ENCODE results near the gene RBM18. TPM values are rescaled to one million over a fixed set of nuclear protein-coding genes. Genes with fewer than 3 reads are reported as not detected.

The RBM18 gene
- total and polyA plus RNA-seq, 2 donors from 2014 or later = 17.5 to 18.5 TPM

DNA sequence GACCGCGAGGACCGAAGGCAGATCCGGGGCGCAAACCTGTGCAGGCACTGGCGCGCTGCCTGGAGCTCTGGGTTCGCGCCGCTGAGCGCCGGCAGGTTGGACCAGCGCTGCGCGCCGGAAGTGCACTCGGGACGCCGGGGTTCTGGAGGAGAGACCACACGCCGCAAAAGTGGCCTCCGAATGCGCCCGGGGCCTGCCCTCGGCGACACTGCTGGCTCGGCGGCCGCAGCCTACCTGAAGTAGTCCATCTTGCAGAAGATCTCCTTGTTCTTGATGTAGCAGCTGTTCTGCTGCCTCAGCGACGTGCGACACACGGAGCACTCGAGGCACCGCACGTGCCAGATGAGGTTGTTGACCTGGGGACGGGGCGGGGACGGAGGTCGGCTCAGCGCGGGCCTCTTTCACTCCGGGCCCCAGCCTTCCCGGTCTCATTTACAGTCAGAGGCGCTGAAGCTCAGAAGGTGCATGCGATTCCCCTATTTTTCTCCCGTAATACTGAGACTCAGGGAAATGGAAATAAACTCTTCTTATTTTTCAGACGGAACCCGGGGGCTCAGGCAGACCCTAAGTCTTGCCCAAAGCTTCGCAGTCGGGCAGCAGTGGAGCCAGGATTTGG is 38.4 kb downstream of the RBM18 start:
- intact Hi-C loops (cut with DNase I) = no loop called here
- Histone ChIP-seq H3K27ac (ENCODE audit: low read depth in 2 of 2, low read length in 2 of 2) (no peak overlapping the region), H3K4me3 (ENCODE audit: low read length in 3 of 3) (peak overlapping the region in 1 of 3 donors; percentile 22), H3K9me3 (ENCODE audit: control insufficient read depth in 2 of 3, insufficient read depth in 1 of 3, low read length in 3 of 3) (no peaks in the 10 kb centered on the region), H3K4me1 (ENCODE audit: control insufficient read depth in 2 of 3, insufficient read depth in 2 of 3, low read depth in 1 of 3, low read length in 3 of 3) (peaks cover 0 to 5% (median 0%) of the 10 kb centered on the region in 3 donors), H3K9ac (ENCODE audit: low read length in 3 of 3) (no peak overlapping the region), H3K36me3 (ENCODE audit: control insufficient read depth in 2 of 3, insufficient read depth in 3 of 3, low read length in 3 of 3) (no peaks in the 10 kb centered on the region), H3K27me3 (ENCODE audit: control insufficient read depth, insufficient read depth, low read length) (peaks cover 70% of the 10 kb centered on the region)
- FAIRE-seq (no peak), DNase-seq (peak in 2 of 5 donors; percentile 32 to 72)
- TF ChIP-seq, protein P1, sequence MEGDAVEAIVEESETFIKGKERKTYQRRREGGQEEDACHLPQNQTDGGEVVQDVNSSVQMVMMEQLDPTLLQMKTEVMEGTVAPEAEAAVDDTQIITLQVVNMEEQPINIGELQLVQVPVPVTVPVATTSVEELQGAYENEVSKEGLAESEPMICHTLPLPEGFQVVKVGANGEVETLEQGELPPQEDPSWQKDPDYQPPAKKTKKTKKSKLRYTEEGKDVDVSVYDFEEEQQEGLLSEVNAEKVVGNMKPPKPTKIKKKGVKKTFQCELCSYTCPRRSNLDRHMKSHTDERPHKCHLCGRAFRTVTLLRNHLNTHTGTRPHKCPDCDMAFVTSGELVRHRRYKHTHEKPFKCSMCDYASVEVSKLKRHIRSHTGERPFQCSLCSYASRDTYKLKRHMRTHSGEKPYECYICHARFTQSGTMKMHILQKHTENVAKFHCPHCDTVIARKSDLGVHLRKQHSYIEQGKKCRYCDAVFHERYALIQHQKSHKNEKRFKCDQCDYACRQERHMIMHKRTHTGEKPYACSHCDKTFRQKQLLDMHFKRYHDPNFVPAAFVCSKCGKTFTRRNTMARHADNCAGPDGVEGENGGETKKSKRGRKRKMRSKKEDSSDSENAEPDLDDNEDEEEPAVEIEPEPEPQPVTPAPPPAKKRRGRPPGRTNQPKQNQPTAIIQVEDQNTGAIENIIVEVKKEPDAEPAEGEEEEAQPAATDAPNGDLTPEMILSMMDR (IDR thresholded peaks at IDR 0.05; ENCODE audit: borderline replicate concordance, extremely low read depth, insufficient read depth) = no peak

DNA sequence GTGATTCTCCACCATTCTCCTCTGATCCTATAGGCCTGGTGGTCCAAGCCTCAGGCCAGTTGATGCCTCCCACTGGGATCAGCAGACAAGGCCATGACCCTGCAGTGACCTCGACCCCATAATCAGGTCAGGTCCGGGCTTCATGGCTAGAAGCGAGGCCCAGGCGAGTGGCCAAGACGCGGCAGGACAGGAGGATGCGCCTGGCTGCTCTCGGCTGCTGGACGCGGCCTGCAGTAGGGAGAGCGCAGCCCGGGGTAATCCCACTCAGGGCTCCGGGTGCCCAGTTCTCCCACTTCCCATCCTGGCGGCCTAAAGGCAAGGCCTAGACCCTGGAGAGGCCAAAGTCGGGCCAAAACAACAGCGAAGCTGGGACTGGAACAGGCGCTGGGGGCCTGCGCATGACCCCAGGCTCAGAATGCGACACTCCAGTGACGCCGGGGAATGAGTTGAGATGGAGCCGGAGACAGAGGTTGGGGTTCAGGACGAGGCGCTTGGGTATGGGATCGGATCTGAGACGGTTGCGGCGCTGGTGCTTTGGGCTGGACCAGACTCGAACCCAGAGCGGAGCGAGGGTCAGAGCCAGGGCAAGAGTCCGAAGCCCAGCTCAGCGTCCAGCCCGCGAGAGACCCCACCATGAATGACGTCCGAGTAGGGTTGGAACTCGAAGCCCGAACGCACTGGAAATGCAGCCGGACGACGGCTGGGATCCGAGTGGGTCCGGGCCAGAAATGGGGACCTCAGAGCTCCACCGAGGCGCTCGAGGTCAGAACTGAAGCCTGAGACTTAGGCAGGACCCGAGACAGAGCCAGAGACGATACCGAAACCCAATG is 39.1 kb downstream of the RBM18 start:
- TF ChIP-seq, protein P1 (IDR thresholded peaks at IDR 0.05; ENCODE audit: borderline replicate concordance, extremely low read depth, insufficient read depth) = no peak
- Histone ChIP-seq H3K9me3 (ENCODE audit: control insufficient read depth in 2 of 3, insufficient read depth in 1 of 3, low read length in 3 of 3) (no peaks in the 10 kb centered on the region), H3K36me3 (ENCODE audit: control insufficient read depth in 2 of 3, insufficient read depth in 3 of 3, low read length in 3 of 3) (no peaks in the 10 kb centered on the region), H3K27me3 (ENCODE audit: control insufficient read depth, insufficient read depth, low read length) (peaks cover 68% of the 10 kb centered on the region), H3K4me3 (ENCODE audit: low read length in 3 of 3) (peak overlapping the region in 1 of 3 donors; percentile 22), H3K4me1 (ENCODE audit: control insufficient read depth in 2 of 3, insufficient read depth in 2 of 3, low read depth in 1 of 3, low read length in 3 of 3) (peaks cover 0 to 6% (median 3%) of the 10 kb centered on the region in 3 donors), H3K9ac (ENCODE audit: low read length in 3 of 3) (no peak overlapping the region), H3K27ac (ENCODE audit: low read depth in 2 of 2, low read length in 2 of 2) (no peak overlapping the region)
- intact Hi-C loops (cut with DNase I) = no loop called here
- DNase-seq (peak in 4 of 5 donors; percentile 28 to 70 (median 52)), FAIRE-seq (no peak)

- Histone ChIP-seq H3K4me1 (ENCODE audit: control insufficient read depth in 2 of 3, insufficient read depth in 2 of 3, low read depth in 1 of 3, low read length in 3 of 3) (peaks cover 0 to 19% (median 3%) of the 10 kb centered on the region in 3 donors), H3K9me3 (ENCODE audit: control insufficient read depth in 2 of 3, insufficient read depth in 1 of 3, low read length in 3 of 3) (no peaks in the 10 kb centered on the region), H3K36me3 (ENCODE audit: control insufficient read depth in 2 of 3, insufficient read depth in 3 of 3, low read length in 3 of 3) (no peaks in the 10 kb centered on the region), H3K27ac (ENCODE audit: low read depth in 2 of 2, low read length in 2 of 2) (no peak overlapping the region), H3K27me3 (ENCODE audit: control insufficient read depth, insufficient read depth, low read length) (peaks cover 71% of the 10 kb centered on the region), H3K9ac (ENCODE audit: low read length in 3 of 3) (no peak overlapping the region), H3K4me3 (ENCODE audit: low read length in 3 of 3) (no peak overlapping the region)
- TF ChIP-seq, protein P1 (IDR thresholded peaks at IDR 0.05; ENCODE audit: borderline replicate concordance, extremely low read depth, insufficient read depth) = no peak
- no peak for FAIRE-seq
- no peak for DNase-seq
- intact Hi-C loops (cut with DNase I) = no loop called here
Observed at GRCh38 chr9:122223435-122223834, 41.2 kb downstream of the RBM18 start.

All from kidney (tissue), 14 donors.